ENCODE results near the gene MSANTD1.

MSANTD1 gene

GRCh38 chr4:3248811-3249661 is at the start of gene MSANTD1:
TSS of gene MSANTD1 (plus strand) at chr4:3249159. CDS start at chr4:3249223, 64 bp downstream.
- no peak for DNase-seq

- DNase-seq: no peak
Observed at GRCh38 chr4:3199653-3200422, 49.1 kb upstream of the MSANTD1 start.

- no peak for DNase-seq
Observed at GRCh38 chr4:3200423-3201090, 48.4 kb upstream of the MSANTD1 start.

GRCh38 chr4:3201718-3202702 is 46.9 kb upstream of the MSANTD1 start:
- DNase-seq: no peak

- no peak for DNase-seq
Observed at GRCh38 chr4:3202836-3203820, 45.8 kb upstream of the MSANTD1 start.

GRCh38 chr4:3203971-3204431 is 45.0 kb upstream of the MSANTD1 start:
- no peak for DNase-seq

GRCh38 chr4:3205995-3206394 is 43.0 kb upstream of the MSANTD1 start:
- no peak for DNase-seq

GRCh38 chr4:3206439-3207100 is 42.4 kb upstream of the MSANTD1 start:
- DNase-seq: no peak

GRCh38 chr4:3207531-3208037 is 41.4 kb upstream of the MSANTD1 start:
- no peak for DNase-seq

GRCh38 chr4:3208826-3209225 is 40.1 kb upstream of the MSANTD1 start:
- no peak for DNase-seq

GRCh38 chr4:3209551-3210325 is 39.2 kb upstream of the MSANTD1 start:
- no peak for DNase-seq

GRCh38 chr4:3210467-3210866 is 38.5 kb upstream of the MSANTD1 start:
- no peak for DNase-seq

GRCh38 chr4:3211866-3212265 is 37.1 kb upstream of the MSANTD1 start:
- DNase-seq: no peak

- DNase-seq: no peak
Observed at GRCh38 chr4:3212391-3213105, 36.4 kb upstream of the MSANTD1 start.

GRCh38 chr4:3213106-3213425 is 35.9 kb upstream of the MSANTD1 start:
- no peak for DNase-seq

- DNase-seq: no peak
Observed at GRCh38 chr4:3213661-3214250, 35.2 kb upstream of the MSANTD1 start.

GRCh38 chr4:3215256-3215655 is 33.7 kb upstream of the MSANTD1 start:
- no peak for DNase-seq

GRCh38 chr4:3215733-3216132 is 33.2 kb upstream of the MSANTD1 start:
- DNase-seq: no peak

Data from NCI-H1436 treated with DMSO at 0.1 percent for 48 hours (cell line).